ENCODE results near the gene FARP2.

Gene FARP2

DNA sequence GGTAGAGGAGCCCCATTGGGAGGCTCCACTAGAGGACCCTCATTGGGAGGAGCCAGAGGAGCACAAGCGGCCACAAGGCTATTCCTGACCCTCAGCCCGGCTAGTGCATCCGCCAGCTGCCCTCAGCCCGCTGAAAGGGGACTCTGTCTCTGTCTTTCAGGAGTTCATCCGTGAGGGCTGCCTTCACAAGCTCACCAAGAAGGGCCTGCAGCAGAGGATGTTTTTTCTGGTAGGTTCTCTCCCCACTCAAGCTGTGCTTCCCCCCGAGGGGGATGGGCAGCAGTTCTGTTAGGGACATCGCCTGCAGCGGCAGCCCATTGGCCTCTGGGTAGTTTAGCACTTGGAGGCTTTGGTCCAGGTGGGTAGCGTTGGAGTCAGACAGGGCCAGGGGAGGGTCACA lies 127.2 kb downstream of the FARP2 start:
- Mint-ChIP-seq H3K4me1 (ENCODE audit: low read depth) (no peaks in the 10 kb centered on the region), H3K9me3 (no peaks in the 10 kb centered on the region), H3K36me3 (ENCODE audit: low read depth) (no peaks in the 10 kb centered on the region), H3K4me3 (no peak overlapping the region), H3K27ac (no peak overlapping the region), H3K27me3 (ENCODE audit: low read depth) (no peaks in the 10 kb centered on the region)

DNA sequence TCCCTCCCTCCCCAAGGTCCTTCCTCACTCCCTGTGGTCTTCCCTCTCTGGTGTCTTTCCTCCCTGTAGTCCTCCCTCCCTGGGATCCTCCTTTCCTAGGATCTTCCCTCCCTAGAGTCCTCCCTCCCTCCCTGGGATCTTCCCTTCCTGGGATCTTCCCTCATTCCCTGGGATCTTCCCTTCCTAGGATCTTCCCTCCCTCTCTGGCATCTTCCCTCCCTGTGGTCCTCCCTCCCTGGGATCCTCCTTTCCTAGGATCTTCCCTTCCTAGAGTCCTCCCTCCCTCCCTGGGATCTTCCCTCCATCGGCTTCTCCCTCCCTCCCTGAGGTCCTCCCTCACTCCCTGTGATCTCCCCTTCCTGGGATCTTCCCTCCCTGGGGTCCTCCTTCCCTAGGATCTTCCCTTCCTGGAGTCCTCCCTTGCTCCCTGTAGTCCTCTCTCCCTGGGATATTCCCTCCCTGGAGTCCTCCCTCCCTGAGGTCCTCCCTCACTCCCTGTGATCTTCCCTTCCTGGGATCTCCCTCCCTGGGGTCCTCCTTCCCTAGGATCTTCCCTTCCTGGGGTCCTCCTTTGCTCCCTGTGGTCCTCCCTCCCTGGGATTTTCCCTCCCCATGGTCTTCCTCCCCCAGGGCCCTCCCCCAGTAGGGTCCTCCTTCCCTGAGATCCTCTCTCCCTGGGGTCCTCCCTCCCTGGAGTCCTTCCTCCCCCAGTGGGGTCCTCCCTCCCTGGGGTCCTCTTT lies 129.3 kb downstream of the FARP2 start:
- Mint-ChIP-seq H3K9me3 (no peaks in the 10 kb centered on the region), H3K27ac (no peak overlapping the region), H3K27me3 (ENCODE audit: low read depth) (no peaks in the 10 kb centered on the region), H3K4me1 (ENCODE audit: low read depth) (no peaks in the 10 kb centered on the region), H3K36me3 (ENCODE audit: low read depth) (no peaks in the 10 kb centered on the region), H3K4me3 (no peak overlapping the region)

DNA sequence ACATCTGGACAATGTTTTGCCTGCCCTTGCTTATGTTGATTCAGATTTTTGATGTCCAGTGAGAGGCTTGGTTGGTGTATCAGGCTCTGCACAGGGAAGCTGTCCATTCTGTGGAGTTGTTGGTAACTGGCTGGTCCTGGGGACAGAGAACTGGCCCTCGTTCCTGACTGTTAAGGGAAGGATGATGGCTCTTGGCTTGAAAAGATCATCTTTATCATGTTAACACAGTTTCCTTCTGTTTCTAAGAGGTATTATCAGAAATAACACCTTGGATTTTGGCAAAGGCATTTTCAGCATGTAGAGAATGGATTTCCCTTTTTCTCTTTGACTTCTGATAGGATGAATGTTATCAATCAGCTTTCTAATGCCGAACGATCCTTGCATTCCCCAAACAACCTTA lies 133.0 kb downstream of the FARP2 start:
- H3K9me3 Mint-ChIP-seq, result no peaks in the 10 kb centered on the region
- H3K36me3 Mint-ChIP-seq (ENCODE audit: low read depth), result peaks cover 3% of the 10 kb centered on the region
- no peaks in the 10 kb centered on the region for H3K27me3 Mint-ChIP-seq (ENCODE audit: low read depth)
- H3K4me3 Mint-ChIP-seq, result no peak overlapping the region
- no peak overlapping the region for H3K27ac Mint-ChIP-seq
- no peaks in the 10 kb centered on the region for H3K4me1 Mint-ChIP-seq (ENCODE audit: low read depth)

DNA sequence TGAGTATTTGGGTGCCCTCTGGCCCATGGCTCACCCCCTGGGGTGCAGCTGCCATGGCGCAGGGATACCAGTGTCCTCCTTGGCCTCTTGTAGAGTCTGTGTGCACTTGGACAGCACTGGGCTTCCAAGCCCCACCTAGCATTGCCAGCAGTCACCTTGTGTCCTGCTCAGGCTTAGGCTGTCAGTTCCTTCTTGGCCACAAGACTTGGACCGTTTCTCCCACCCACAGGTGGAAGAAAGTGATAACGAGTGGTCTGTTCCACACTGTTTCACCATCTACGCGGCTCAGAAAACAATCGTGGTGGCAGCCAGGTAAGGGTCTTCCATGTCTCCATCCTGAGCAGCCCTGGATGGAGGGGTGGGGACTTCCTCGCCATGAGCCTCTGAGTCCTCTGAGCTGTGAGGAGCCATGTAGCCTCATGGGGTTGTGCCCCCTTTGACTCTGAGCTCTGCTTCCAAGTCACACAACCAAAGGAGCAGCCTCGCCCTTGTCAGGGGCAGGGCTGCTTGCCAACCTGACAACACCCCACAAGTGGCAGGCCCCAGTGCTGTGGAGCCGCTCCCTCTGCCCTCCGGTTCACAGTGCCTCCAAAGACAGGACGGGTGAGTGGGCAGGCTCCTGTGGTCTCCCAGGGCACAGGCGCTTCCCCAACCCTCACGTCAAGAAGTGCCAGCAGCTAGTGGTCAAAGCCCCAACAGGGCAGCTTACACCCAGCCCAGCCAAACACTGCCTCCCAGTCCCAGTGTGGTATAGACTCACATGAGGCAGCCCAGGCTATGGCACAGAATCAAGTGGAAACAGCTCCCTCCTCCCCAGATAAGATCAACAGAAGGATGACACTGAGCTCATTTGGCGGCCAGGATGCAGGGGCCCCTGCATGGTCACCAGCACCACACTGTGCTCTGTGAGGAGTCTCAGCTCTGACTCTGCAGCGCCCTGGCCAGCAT lies 133.9 kb downstream of the FARP2 start:
- Mint-ChIP-seq H3K27me3 (ENCODE audit: low read depth) (no peaks in the 10 kb centered on the region), H3K4me3 (no peak overlapping the region), H3K4me1 (ENCODE audit: low read depth) (no peaks in the 10 kb centered on the region), H3K36me3 (ENCODE audit: low read depth) (peaks cover 3% of the 10 kb centered on the region), H3K27ac (no peak overlapping the region), H3K9me3 (no peaks in the 10 kb centered on the region)

DNA sequence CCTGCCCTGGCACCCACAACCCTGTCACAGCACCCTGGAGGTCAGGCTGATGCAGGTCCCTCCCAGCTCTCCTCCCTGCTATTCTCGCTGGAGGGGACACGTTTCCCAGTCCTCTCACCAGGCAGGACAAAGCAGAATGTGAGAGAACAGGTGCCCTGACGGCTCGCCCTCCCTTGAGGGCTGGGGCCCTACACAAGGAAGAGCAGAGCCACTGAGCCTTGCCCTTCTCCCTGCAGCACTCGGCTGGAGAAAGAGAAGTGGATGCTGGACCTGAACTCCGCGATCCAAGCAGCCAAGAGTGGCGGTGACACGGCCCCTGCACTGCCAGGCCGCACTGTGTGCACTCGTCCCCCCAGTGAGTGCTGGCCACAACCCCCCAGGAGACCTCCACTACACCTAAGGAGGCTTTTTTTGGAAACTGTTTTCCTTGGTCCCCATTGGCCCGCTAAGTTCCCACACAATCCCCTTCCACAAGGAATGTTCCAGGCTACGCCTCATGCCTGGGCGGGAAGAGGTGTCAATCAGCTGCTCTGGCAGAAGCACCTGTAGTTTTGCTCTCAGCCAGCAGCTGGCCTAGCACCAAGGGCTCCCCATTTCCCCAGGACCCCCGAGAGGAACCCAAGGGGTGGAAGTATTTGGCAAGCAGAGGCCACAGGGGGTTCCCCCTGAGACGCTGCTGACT lies 134.9 kb downstream of the FARP2 start:
- H3K27me3 Mint-ChIP-seq (ENCODE audit: low read depth), result no peaks in the 10 kb centered on the region
- no peaks in the 10 kb centered on the region for H3K4me1 Mint-ChIP-seq (ENCODE audit: low read depth)
- H3K36me3 Mint-ChIP-seq (ENCODE audit: low read depth), result peaks cover 3% of the 10 kb centered on the region
- H3K4me3 Mint-ChIP-seq, result no peak overlapping the region
- H3K9me3 Mint-ChIP-seq, result no peaks in the 10 kb centered on the region
- H3K27ac Mint-ChIP-seq, result no peak overlapping the region

DNA sequence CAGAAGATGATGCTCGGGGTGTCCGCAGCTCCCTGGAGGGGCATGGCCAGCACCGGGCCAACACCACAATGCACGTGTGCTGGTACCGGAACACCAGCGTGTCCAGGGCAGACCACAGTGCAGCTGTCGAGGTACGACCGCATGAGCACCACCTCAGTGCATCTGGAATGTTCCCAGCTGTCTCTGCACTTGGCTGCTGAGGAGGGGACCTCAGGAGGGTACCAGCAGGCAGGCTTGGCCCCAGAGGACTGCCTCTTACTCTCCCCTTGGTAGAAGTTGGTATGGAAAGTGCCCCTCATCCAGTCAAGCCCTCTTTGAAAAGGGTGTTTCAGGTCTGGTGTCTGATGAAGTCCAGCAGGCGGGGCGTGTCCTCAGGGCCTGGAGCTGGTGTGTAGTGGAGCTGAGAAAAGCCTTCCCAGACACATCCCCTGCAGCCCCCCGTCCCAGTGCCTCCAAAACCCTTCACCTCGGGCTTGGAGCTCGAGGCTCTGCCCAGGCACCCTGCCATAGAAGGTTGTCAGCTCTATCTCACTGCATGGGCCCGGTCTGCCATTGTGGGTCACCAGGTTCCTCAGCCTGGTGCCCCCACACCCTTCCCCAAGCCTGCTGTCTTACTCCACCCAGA lies 135.6 kb downstream of the FARP2 start:
- Mint-ChIP-seq H3K4me1 (ENCODE audit: low read depth) (no peaks in the 10 kb centered on the region), H3K27me3 (ENCODE audit: low read depth) (no peaks in the 10 kb centered on the region), H3K4me3 (no peak overlapping the region), H3K36me3 (ENCODE audit: low read depth) (peaks cover 3% of the 10 kb centered on the region), H3K27ac (no peak overlapping the region), H3K9me3 (no peaks in the 10 kb centered on the region)

DNA sequence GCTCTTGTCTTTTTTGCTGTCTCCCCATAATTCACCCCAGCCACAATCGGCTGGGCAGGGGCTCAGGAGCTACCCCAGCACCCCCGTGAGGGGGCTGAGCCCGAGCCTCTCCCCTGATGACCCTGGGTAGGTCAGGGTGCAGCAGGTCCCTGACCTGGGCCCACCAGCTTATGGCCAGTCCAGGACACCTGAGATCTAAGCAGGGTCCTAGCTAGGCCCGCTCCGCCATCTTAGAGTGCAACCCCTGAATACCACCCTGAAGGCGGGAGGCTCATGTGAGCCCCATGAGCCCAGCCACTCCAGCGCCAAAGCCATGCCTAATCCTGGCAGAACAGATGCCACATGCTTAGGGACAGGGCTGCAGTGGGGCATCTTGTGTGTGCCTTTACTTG lies 136.1 kb downstream of the FARP2 start:
- Mint-ChIP-seq H3K36me3 (ENCODE audit: low read depth) (peaks cover 3% of the 10 kb centered on the region), H3K4me1 (ENCODE audit: low read depth) (no peaks in the 10 kb centered on the region), H3K27me3 (ENCODE audit: low read depth) (no peaks in the 10 kb centered on the region), H3K9me3 (no peaks in the 10 kb centered on the region), H3K27ac (no peak overlapping the region), H3K4me3 (no peak overlapping the region)

DNA sequence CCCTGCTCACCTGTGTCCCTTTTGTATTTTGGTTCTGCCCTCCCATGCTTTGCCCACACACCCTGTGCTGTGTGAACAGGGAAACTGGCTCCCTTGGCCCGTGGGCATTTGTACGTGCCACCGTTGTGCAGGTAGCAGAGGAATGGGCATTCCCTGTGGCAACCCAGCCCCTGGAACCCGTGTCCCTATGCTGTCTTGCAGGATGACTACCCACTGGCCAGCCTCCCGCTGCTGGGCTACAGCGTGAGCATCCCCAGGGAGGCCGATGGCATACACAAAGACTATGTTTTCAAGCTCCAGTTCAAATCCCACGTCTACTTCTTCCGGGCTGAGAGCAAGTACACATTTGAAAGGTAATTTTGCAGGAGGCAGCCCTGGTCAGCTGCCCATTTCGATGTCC lies 137.0 kb downstream of the FARP2 start:
- Mint-ChIP-seq H3K9me3 (no peaks in the 10 kb centered on the region), H3K4me1 (ENCODE audit: low read depth) (no peaks in the 10 kb centered on the region), H3K4me3 (no peak overlapping the region), H3K27me3 (ENCODE audit: low read depth) (no peaks in the 10 kb centered on the region), H3K36me3 (ENCODE audit: low read depth) (peaks cover 3% of the 10 kb centered on the region), H3K27ac (no peak overlapping the region)

DNA sequence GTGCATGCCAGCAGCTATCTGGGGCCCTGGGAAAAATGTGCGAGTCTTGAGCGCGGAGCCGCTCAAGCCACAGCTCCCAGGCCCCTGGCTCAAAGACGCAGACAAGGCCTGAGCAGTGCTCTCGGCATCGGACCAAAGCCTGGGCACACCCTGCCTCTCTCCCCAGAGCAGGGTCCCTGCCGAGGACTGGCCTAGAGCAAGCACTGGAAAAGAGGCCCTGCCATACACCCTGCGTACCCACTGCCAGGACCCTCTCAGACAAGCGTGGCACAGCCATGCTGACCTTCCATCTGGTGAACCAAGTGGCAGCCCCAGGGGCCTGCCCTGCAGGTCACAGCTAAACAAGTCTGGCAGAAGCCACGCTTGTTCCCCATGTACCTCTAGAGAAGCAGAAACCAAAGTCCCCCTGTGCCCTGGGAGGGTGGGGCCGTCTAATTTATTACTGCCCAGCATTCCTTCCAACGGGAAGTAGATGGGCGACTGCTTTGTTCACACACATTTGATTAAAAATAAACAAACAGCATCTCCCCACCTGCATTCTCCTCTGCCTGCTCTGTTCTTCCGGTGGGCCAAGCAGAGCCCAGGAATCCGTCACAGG lies 138.3 kb downstream of the FARP2 start:
- Mint-ChIP-seq H3K27me3 (ENCODE audit: low read depth) (no peaks in the 10 kb centered on the region), H3K4me1 (ENCODE audit: low read depth) (no peaks in the 10 kb centered on the region), H3K27ac (no peak overlapping the region), H3K4me3 (no peak overlapping the region), H3K9me3 (no peaks in the 10 kb centered on the region), H3K36me3 (ENCODE audit: low read depth) (peaks cover 3% of the 10 kb centered on the region)

DNA sequence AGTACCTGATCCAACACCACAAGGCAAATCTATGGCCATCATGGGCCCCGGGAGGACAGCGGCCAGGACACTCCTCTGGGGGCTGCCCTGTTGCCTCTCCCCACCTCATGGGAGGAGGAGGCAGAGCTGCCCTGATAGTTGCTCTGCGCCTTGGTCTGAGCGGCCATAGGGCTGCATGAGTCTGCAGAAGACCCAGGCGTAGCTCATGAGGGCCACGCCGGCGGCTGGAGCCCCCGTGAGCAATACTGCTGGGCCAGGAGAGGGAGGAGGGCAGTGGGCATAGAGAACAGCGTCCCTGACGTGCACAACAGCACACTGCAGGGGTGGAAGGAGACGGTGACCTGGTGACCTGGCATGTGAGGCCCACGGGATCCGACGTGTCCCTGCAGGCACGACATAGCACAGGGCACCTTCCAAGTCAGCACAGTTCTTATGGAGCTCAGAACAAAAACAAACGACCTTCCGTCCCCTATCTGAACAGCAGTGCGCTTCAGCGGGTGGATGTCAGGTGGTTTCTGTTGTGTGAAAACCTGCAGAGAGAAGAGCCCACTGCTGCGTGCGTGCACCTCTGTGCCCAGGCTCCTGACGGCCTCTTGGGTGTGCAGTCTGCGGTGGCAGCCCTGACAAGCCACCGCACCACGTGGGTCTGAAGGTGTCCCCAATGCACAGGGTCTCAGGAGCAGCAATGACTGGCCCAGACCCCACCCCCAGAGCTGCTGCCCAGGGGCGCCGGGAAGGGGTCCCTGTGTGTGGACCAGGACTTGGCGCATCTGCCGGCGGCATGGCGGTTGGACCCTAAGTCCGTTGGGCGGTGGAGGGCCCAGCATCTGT lies 139.3 kb downstream of the FARP2 start:
- Mint-ChIP-seq H3K27me3 (ENCODE audit: low read depth) (no peaks in the 10 kb centered on the region), H3K27ac (no peak overlapping the region), H3K4me3 (no peak overlapping the region), H3K36me3 (ENCODE audit: low read depth) (peaks cover 5% of the 10 kb centered on the region), H3K4me1 (ENCODE audit: low read depth) (no peaks in the 10 kb centered on the region), H3K9me3 (no peaks in the 10 kb centered on the region)

DNA sequence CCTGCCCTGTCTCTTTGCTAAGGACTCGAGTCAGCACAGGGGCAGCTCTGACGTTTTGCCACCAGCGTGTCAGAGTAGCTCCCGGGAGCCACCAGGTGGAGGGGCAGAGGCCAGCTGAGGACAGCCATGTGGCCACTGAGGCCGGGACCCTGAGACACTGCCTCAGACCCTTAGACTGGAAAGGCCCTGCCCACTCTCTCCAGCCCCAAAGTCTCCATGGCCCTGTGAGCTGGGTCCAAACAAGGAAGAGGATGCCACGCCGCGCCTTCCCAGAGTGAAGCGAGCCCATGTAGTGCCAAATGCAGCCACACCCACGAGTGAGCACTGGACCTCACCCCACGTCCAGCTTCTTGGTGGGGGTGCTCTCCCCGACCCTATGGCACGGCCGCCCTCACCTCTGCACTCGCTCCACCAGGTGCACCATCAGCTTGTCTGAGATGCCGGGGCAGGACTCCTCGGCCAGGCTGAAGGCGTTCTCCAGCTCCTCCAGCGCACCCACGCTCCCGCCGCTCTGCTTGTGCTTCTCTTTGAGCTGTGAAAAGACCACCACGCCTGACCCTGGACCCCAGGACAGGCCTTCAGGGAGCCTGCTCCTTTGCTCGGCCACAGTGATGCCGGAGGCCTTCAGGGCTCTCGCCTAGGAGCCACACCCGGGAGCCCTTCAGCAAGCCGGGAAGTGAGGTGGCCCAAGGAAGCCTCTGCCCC lies 140.1 kb downstream of the FARP2 start:
- Mint-ChIP-seq H3K4me1 (ENCODE audit: low read depth) (no peaks in the 10 kb centered on the region), H3K4me3 (no peak overlapping the region), H3K27me3 (ENCODE audit: low read depth) (no peaks in the 10 kb centered on the region), H3K36me3 (ENCODE audit: low read depth) (peaks cover 5% of the 10 kb centered on the region), H3K27ac (no peak overlapping the region), H3K9me3 (no peaks in the 10 kb centered on the region)

DNA sequence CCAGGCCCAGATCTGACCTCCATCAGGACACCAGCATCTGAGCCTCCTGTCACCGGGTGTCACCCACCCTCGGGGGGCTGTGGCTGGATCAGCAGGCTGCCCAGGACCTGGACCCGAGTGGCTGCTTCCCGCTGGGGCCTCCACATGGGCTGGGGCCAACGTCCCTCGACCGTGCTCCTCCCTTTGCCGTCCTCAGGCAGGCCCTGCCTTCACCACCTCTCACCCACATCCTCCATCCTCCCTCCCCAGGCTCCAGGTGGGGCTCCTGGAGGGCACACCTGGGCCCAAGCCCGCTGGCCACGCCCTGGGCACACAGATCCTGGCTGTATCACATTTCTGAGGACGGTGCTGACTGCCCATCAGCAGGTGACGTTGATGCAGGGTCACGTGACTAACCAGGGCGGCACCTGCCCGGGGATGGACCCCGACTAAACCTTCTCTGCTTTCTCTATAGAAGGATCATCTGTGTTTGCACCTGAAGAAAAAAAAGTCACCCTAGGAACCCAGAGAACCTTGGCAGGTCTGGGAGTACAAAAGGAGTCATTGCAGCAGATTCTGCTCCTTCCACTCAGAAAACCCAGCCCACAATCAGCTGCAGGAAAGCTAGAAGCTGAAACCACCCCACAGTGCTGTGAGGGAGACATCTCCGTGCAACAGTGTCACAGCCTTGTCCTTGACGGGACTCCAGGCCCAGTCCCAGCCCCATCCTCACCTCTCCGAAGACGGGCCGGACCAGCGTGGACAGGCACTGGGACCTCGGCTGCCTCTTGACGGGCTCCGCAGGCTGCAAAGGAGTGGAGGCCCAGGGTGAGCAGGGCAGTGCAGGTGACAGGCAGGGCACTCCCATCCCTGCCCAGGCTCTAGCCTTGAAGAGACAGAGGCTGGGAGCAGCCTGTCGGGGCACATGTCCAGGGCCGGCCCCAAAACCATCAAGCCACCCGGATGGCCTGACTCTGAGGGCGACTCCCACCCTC lies 141.1 kb downstream of the FARP2 start:
- Mint-ChIP-seq H3K27ac (no peak overlapping the region), H3K4me3 (no peak overlapping the region), H3K9me3 (no peaks in the 10 kb centered on the region), H3K4me1 (ENCODE audit: low read depth) (no peaks in the 10 kb centered on the region), H3K36me3 (ENCODE audit: low read depth) (peaks cover 7% of the 10 kb centered on the region), H3K27me3 (ENCODE audit: low read depth) (no peaks in the 10 kb centered on the region)
